Measurements from ENCODE around the gene ZNF609.
"Not testable (repeated sequence)": the region's sequence is repeated elsewhere in the genome, so short reads cannot be mapped to it uniquely, and the experiment has no call there.

ZNF609 gene

DNA sequence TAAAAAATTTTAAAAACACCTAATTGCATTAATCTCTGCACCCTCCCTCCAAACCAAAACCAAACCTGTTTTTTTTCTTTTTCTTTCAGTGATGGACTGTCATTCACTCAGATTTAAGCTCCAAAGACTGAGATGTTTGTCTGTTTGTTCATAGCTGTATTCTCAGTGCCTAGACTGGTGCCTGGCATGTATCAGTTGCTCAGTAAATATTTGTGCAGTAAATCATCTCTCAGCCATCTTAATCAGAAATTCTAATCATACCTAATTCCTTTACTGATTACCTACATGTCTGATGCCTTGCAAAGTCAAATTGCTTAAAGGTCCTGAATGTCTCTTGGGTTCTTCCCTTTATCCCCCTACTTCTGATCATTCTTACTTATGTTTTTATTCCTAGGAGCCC lies 138.8 kb downstream of the ZNF609 start:
- Histone ChIP-seq H3K4me1 (ENCODE audit: insufficient read depth, low read length) (peaks cover 12% of the 10 kb centered on the region; the same call in 1 of the 2 replicates), H3K27ac (ENCODE audit: low read length) (no peak overlapping the region), H3K36me3 (ENCODE audit: insufficient read depth, low read depth, low read length) (no peaks in the 10 kb centered on the region)

DNA sequence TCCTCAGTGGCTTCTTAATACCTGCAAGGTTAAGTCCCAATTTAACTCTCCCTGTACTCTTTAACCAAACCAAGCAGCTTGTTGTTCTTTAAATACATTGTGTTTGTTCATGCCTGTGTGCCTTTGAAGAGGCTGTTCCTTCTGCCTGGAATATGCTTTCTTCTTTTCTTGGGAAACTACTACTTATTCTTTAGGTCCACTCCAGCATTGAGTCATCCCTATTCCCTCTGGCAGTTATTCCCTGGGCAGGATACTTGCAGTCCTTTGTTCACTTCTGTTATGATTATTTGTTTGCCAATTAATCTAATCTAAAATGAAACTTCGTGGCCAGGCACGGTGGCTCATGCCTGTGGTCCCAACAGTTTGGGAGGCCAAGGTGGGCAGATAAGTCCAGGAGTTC lies 139.3 kb downstream of the ZNF609 start:
- H3K4me1 ChIP-seq (ENCODE audit: insufficient read depth, low read length) = peaks cover 12% of the 10 kb centered on the region; the same call in 1 of the 2 replicates
- no peak overlapping the region for H3K9ac ChIP-seq (ENCODE audit: low read depth, low read length)
- no peaks in the 10 kb centered on the region for H3K36me3 ChIP-seq (ENCODE audit: insufficient read depth, low read depth, low read length)
- H3K4me3 ChIP-seq (ENCODE audit: low read length) = no peak overlapping the region
- no peak overlapping the region for H3K27ac ChIP-seq (ENCODE audit: low read length)
- no peaks in the 10 kb centered on the region for H3K9me3 ChIP-seq (ENCODE audit: insufficient read depth, low read depth, low read length)
- H3K27me3 ChIP-seq (ENCODE audit: insufficient read depth, low read length) = no peaks in the 10 kb centered on the region

More for the DNA sequence above, 138.8 kb downstream of the ZNF609 start:
- Histone ChIP-seq H3K9ac (ENCODE audit: low read depth, low read length) (no peak overlapping the region), H3K4me3 (ENCODE audit: low read length) (no peak overlapping the region), H3K9me3 (ENCODE audit: insufficient read depth, low read depth, low read length) (no peaks in the 10 kb centered on the region), H3K27me3 (ENCODE audit: insufficient read depth, low read length) (no peaks in the 10 kb centered on the region)

GRCh38 chr15:64600794-64601193 lies 140.4 kb downstream of the ZNF609 start:
- Histone ChIP-seq H3K36me3 (ENCODE audit: insufficient read depth, low read depth, low read length) (no peaks in the 10 kb centered on the region), H3K4me3 (ENCODE audit: low read length) (no peak overlapping the region), H3K4me1 (ENCODE audit: insufficient read depth, low read length) (peaks cover 12% of the 10 kb centered on the region; the same call in 1 of the 2 replicates), H3K27ac (ENCODE audit: low read length) (no peak overlapping the region), H3K9me3 (ENCODE audit: insufficient read depth, low read depth, low read length) (no peaks in the 10 kb centered on the region), H3K9ac (ENCODE audit: low read depth, low read length) (no peak overlapping the region), H3K27me3 (ENCODE audit: insufficient read depth, low read length) (no peaks in the 10 kb centered on the region)

DNA sequence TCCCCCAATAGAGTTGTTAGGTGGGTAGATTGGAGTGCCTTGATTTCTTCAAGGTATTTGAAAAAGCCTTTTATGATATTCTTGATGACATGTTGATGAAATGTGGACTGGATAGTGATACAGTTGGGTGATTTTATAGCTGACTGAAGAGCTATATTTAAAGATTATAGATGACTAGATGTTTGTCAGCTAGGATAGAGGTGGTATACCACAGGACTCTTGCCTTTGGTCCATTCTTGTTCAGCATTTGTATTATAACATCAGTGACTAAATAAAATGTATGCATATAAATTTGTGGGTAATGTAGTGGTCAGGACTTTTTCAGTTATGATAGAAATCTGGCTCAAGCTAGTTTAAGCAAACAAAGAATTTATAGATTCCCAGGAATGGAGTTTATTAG lies 143.9 kb downstream of the ZNF609 start:
- Histone ChIP-seq H3K36me3 (ENCODE audit: insufficient read depth, low read depth, low read length) (no peaks in the 10 kb centered on the region), H3K9me3 (ENCODE audit: insufficient read depth, low read depth, low read length) (no peaks in the 10 kb centered on the region), H3K27me3 (ENCODE audit: insufficient read depth, low read length) (no peaks in the 10 kb centered on the region), H3K27ac (ENCODE audit: low read length) (no peak overlapping the region), H3K9ac (ENCODE audit: low read depth, low read length) (no peak overlapping the region), H3K4me3 (ENCODE audit: low read length) (no peak overlapping the region), H3K4me1 (ENCODE audit: insufficient read depth, low read length) (no peaks in the 10 kb centered on the region)

DNA sequence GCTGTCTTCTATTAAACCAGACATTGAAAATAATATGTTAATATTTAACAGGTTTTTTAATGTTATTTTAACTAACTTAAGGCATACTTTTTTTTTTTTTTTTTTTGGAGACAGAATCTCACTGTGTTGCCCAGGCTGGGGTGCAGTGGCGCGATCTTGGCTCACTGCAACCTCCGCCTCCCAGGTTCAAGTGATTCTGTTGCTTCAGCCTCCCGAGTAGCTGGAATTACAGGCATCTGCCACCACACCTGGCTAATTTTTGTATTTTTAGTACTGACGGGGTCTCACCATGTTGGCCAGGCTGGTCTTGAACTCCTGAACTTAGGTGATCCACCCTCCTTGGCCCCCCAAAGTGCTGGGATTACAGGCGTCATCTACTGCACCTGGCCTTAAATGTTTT lies 147.0 kb downstream of the ZNF609 start:
- H3K27ac ChIP-seq (ENCODE audit: low read length); H3K4me3 ChIP-seq (ENCODE audit: low read length); H3K9me3 ChIP-seq (ENCODE audit: insufficient read depth, low read depth, low read length); H3K36me3 ChIP-seq (ENCODE audit: insufficient read depth, low read depth, low read length); H3K27me3 ChIP-seq (ENCODE audit: insufficient read depth, low read length); H3K4me1 ChIP-seq (ENCODE audit: insufficient read depth, low read length); H3K9ac ChIP-seq (ENCODE audit: low read depth, low read length): not testable (repeated sequence)

DNA sequence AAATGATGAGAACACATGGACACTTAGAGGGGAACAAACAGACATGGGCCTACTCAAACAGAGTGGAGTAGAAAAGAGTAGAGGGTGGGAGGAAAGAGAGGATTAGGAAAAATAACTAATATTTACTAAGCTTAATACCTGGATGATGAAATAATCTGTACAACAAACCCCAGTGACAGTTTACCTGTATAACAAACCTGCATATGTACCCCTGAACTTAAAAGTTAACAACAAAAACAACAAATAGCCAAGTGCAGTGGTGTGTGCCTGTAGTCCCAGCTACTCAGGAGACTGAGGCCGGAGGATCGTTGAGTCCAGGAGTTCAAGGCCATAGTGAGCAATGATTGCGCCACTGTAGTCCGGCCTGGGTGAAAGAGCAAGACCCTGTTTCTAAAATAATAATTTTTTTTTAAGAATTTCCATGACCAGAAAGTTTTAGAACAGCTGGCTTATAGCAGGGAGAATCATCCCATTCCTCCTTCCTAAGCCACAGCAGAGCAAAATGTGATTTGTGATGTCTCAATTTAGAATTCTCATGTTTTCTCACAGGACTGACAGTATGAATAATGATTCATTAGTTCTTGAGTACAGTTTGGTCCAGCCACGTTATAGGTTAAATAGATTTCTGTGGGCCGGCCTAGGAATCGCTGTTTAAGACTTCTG lies 150.0 kb downstream of the ZNF609 start:
- H3K27ac ChIP-seq (ENCODE audit: low read length) = no peak overlapping the region

GRCh38 chr15:64611085-64611725 lies 150.8 kb downstream of the ZNF609 start:
- Histone ChIP-seq H3K9me3 (ENCODE audit: insufficient read depth, low read depth, low read length) (no peaks in the 10 kb centered on the region), H3K27me3 (ENCODE audit: insufficient read depth, low read length) (no peaks in the 10 kb centered on the region), H3K9ac (ENCODE audit: low read depth, low read length) (no peak overlapping the region), H3K36me3 (ENCODE audit: insufficient read depth, low read depth, low read length) (no peaks in the 10 kb centered on the region), H3K4me1 (ENCODE audit: insufficient read depth, low read length) (no peaks in the 10 kb centered on the region), H3K27ac (ENCODE audit: low read length) (no peak overlapping the region), H3K4me3 (ENCODE audit: low read length) (no peak overlapping the region)

More for the DNA sequence above, 150.0 kb downstream of the ZNF609 start:
- H3K36me3 ChIP-seq (ENCODE audit: insufficient read depth, low read depth, low read length) = no peaks in the 10 kb centered on the region
- H3K9me3 ChIP-seq (ENCODE audit: insufficient read depth, low read depth, low read length) = no peaks in the 10 kb centered on the region
- H3K27me3 ChIP-seq (ENCODE audit: insufficient read depth, low read length) = no peaks in the 10 kb centered on the region
- no peak overlapping the region for H3K9ac ChIP-seq (ENCODE audit: low read depth, low read length)
- no peaks in the 10 kb centered on the region for H3K4me1 ChIP-seq (ENCODE audit: insufficient read depth, low read length)
- no peak overlapping the region for H3K4me3 ChIP-seq (ENCODE audit: low read length)

- no peaks in the 10 kb centered on the region for H3K36me3 ChIP-seq (ENCODE audit: insufficient read depth, low read depth, low read length)
- H3K27me3 ChIP-seq (ENCODE audit: insufficient read depth, low read length) = no peaks in the 10 kb centered on the region
- H3K27ac ChIP-seq (ENCODE audit: low read length) = no peak overlapping the region
- H3K9ac ChIP-seq (ENCODE audit: low read depth, low read length) = no peak overlapping the region
- peaks cover 7% of the 10 kb centered on the region for H3K4me1 ChIP-seq (ENCODE audit: insufficient read depth, low read length)
- no peaks in the 10 kb centered on the region for H3K9me3 ChIP-seq (ENCODE audit: insufficient read depth, low read depth, low read length)
- no peak overlapping the region for H3K4me3 ChIP-seq (ENCODE audit: low read length)
Observed at GRCh38 chr15:64614519-64614918, 154.1 kb downstream of the ZNF609 start.

DNA sequence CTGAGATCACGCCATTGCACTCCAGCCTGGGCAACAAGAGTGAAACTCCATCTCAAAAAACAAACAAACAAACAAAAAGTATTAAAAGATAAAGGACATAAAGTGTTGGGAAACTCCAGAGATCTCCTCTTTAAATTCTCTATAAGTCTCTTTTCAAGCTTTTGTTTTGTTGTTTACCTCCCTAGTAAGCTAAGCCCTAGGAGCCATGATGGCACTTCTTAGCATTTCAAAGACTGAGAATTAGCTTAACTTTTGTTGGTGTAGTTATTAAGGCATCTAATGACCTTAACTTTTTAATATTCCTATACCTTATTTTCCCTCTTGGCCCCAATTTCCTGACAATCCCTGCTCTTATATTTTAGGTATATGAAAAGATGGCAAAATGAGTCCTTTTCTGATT lies 157.3 kb downstream of the ZNF609 start:
- Histone ChIP-seq H3K9me3 (ENCODE audit: insufficient read depth, low read depth, low read length) (no peaks in the 10 kb centered on the region), H3K9ac (ENCODE audit: low read depth, low read length) (no peak overlapping the region), H3K36me3 (ENCODE audit: insufficient read depth, low read depth, low read length) (peaks cover under 1% of the 10 kb centered on the region; the same call in 1 of the 2 replicates), H3K4me1 (ENCODE audit: insufficient read depth, low read length) (peaks cover 12% of the 10 kb centered on the region), H3K27me3 (ENCODE audit: insufficient read depth, low read length) (no peaks in the 10 kb centered on the region), H3K27ac (ENCODE audit: low read length) (no peak overlapping the region), H3K4me3 (ENCODE audit: low read length) (no peak overlapping the region)

GRCh38 chr15:64618138-64618537 lies 157.8 kb downstream of the ZNF609 start:
- Histone ChIP-seq H3K4me1 (ENCODE audit: insufficient read depth, low read length) (peaks cover 12% of the 10 kb centered on the region), H3K9ac (ENCODE audit: low read depth, low read length) (no peak overlapping the region), H3K9me3 (ENCODE audit: insufficient read depth, low read depth, low read length) (no peaks in the 10 kb centered on the region), H3K27ac (ENCODE audit: low read length) (no peak overlapping the region), H3K27me3 (ENCODE audit: insufficient read depth, low read length) (no peaks in the 10 kb centered on the region), H3K4me3 (ENCODE audit: low read length) (no peak overlapping the region), H3K36me3 (ENCODE audit: insufficient read depth, low read depth, low read length) (peaks cover 4% of the 10 kb centered on the region)

DNA sequence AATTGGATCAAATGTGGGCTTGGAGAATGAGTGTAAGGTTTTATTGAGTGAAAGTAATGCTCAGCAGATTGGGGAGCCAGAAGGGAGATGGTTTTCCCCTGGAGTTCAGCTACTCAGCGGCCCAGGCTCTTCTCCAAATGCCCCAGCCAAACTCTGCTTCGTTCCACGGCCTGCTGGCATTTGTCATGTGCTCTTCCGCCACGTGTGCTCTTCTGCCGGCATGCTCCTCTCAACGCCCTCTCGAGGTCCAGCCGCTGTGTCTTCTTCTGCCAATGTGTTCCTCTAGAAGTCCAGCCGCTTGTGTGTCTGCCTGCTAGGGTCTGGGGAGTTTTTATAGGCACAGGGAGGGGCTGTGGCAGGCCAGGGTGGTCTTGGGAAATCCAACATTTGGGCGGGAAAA lies 158.2 kb downstream of the ZNF609 start:
- H3K9me3 ChIP-seq (ENCODE audit: insufficient read depth, low read depth, low read length) = no peaks in the 10 kb centered on the region
- H3K4me1 ChIP-seq (ENCODE audit: insufficient read depth, low read length) = peaks cover 12% of the 10 kb centered on the region
- no peak overlapping the region for H3K27ac ChIP-seq (ENCODE audit: low read length)
- H3K9ac ChIP-seq (ENCODE audit: low read depth, low read length) = no peak overlapping the region
- no peaks in the 10 kb centered on the region for H3K27me3 ChIP-seq (ENCODE audit: insufficient read depth, low read length)
- no peak overlapping the region for H3K4me3 ChIP-seq (ENCODE audit: low read length)
- H3K36me3 ChIP-seq (ENCODE audit: insufficient read depth, low read depth, low read length) = peaks cover 8% of the 10 kb centered on the region
